GM18502 (cell line): ENCODE data around the gene DNAI1.

Experiments
- ATAC-seq: cut with Tn5 transposase; IDR thresholded peaks from one replicate; pipeline ENCODE4 v1.9.1; 2021; ENCODE audit warnings: mild to moderate bottlenecking; ENCODE audit not compliant: unreplicated experiment, poor library complexity

DNAI1 gene

DNA sequence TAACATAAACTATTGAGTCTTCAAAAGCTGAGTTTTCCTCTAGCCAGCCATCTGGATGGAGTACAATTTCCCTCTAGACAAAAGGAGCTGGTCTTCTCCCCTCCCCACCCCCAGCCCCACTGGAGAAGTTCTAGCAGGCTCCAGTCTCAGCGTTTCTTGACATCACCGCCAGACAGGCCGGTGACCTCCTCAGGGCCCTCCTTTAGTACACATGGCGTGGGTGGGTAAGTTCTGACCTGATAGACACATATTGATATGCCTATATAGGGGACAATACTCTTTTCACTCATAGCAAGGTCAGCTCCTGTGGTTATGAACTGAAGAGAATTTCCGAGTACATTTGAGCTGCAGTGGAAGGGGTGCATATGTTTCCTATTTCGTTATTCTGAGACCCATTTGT lies 27.2 kb downstream of the DNAI1 start:
- ATAC-seq = no peak

DNA sequence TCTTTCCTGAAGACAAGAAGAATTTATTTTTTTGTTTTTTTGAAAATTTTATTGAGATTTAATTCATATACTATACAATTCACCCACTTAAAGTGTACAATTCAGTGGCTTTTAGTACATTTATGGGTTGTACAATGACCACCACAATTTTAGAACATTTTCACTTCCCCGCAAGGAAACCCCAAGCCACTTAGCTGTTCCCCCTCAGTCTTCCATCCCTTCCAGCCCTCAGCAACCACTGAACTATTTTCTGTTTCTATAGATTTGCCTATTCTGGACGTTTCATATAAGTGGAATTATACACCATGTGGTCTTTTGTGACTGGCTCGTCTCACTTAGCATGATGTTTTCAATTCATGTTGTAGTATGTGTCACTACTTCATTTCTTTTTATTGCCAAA lies 28.0 kb downstream of the DNAI1 start:
- ATAC-seq = no peak

DNA sequence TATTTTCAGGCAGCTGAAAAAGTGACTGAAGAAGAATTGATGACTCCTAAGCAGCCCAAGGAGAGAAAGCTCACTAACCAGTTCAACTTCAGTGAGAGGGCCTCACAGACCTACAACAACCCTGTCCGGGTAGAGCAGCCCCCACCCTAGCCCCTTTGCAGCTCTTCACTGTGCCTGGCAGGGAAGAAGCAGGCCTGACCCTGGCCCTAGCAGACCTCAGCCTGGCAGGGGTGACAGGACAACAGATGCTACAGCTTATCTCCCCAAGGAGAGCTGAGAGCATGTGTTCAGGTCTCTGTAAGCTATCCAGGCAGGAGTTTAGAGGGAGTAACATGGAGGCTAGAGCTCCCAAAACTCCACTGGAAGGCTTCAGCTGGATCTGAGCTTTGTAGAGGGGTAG lies 31.8 kb downstream of the DNAI1 start:
- ATAC-seq = no peak

DNA sequence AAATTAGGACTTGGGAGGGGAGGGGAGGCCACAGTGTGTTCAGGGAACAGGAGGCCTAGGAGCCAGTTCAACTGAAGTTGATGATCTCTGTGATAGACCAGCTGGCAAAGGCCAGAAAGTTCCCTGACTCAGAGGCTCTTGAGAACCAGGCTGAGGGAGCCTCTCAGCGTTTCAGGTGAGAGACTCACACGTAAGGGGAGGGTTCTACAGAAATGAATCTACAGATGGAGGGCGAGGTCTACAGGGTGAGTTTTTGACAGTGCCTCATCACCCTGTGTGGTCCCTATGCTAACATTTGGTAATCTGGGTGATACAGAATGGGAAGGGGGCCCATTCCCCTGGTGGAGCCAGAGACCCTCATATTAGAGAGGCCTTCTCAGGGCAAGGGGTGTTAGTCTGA lies 32.2 kb downstream of the DNAI1 start:
- ATAC-seq = no peak

DNA sequence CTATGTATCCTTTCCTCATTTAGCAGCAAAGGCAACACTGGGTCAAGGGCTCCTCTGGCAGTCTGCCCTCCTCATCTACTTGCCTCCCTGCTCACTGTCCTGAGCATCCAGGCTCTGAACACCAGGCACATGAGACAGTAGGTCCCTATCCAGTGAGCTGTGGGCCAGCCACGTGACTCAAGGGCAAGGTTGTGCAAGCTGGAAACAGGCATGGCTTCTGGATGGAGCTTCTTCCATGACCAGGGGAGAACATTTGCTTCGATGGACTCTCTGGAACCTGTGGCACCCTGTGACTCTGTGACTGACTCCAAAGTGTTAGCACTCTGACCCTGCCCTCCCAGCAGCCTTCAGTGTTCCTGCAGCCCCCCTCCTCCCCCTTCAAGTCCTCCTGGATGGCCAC lies 33.0 kb downstream of the DNAI1 start:
- ATAC-seq = no peak

DNA sequence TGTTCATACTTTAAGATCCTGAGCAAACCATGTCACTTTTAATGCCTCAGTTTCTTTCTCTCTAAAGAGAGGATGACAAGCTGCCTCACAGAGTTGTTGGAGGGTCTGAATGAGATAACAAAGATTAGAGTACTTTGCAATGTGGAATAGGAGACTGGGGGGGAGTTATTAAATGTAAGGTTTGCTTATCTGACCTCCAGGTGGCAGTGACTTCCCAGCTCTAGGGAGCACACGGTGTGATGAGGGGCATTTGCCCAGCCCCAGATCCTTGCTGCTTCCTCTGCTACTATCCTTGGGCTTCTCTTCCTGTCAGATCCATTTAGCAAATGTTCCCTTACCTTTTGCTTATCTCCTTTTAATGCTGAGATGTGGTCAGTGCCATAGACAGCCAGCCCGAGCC lies 33.4 kb downstream of the DNAI1 start:
- no peak for ATAC-seq

DNA sequence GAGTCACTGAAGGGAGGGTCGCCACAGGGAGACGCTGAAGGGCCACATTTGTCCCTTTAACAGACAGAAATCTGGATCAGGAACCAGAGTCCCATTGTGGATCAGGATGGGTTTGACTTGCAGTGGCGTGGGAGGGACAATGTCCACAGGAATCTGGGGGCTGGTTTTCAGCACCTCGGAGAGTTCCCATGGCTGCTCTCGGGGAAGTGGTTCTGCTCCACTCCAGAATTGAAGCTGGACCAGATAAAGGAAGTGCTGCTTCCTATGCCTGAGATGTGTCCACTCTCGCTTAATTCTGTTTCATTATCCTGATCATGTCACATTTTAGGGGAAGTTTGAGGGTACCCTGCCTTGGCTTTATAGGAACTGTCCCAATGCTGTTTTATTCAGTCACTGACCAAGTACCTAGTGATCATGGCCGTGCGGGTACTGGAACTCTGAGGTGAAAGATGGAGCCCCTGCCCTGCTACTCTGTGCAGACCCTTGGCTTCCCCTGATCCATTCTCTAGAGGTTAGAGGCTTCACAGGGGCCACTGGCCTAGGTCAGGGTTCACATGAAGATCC lies 35.4 kb downstream of the DNAI1 start:
- no peak for ATAC-seq

DNA sequence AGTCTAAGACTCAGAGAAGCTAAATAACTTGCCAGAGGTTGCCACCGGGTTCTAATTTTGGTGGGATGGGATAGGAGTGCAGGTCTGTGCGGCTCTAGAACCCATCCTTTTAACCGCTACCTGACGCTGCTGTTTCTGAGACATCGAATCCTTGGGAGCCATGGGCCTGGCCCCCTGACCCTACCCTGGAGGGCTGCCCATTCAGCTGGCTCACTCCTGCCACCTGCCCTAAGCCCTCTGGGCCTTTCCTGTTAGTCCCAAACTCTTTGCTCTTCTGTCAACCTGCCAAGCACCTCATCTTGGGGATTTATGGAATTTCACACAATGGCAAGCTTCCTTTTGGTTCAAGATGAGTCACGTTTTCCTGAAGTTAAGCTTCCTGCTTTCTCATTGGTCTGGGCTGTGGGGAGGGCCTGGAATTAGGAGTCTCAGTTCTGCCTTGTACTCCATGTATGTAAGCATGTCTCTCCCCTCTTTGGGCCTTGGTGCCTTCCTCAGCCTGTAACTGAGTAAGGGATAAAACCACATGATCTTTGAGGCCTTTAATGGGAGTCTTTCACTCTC lies 37.6 kb downstream of the DNAI1 start:
- ATAC-seq = no peak

DNA sequence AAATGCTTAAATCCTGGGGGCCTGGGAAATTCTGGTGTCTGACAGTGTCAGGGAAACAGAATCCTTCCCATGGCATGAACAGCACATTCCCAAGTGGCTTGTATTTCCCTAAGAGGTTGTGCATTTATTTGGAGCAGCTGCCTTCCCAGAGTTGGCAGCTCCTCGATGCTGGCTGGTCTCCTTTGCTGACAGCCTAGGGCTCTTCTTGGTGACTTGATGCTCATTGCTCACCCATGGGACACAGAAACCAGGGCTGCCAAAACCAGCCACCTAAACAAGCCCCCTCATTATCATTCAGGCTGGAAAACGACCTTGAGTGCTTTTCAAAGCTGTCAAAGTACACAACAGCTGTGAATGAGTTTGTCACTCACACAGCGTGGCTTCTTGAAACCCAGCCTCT lies 39.9 kb downstream of the DNAI1 start:
- no peak for ATAC-seq

DNA sequence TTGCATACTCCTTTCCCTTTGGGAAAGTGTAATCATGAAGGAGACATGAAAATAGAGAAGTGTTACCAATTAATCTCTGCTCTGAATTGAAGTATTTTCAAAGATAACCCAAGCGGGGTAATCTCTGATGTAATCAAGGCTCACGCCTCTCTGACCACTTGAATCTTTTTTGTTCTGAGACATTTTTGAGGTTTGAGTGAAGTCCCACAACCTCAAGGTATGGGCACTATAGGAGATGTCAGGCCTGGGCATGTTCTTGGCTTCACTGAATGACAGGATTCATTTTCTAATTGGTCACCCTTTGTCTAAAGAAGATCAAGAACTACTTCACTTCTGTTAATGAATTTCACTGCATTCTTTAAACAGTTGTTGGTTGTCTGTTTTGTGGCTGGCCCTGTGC lies 40.5 kb downstream of the DNAI1 start:
- no peak for ATAC-seq

DNA sequence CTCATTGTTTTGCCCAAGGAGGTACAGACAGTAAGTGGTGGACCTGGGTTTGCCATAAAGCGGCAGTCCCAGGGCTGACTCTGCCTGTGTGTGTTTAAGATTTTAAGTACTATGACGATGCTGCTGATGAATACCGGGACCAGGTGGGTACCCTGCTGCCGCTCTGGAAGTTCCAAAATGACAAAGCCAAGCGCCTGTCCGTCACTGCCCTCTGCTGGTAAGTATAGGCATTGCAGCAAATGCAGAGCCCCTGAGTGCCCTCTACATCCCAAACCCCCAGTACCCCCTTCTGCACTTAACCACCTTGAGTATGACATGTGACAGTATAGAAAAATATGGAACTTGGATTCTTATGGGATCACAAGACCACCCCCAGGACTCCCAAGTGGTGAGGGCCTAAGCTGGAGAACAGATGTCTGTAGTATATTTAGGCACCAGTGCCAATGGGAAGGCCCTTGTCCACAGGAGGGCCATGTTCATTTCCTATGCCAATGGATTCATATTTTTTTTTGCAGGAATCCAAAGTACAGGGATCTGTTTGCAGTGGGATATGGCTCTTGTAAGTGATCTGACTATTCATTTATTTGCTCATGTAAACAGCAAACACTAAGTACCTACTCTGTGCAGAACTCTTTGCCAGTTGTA lies 42.1 kb downstream of the DNAI1 start:
- ATAC-seq = no peak

DNA sequence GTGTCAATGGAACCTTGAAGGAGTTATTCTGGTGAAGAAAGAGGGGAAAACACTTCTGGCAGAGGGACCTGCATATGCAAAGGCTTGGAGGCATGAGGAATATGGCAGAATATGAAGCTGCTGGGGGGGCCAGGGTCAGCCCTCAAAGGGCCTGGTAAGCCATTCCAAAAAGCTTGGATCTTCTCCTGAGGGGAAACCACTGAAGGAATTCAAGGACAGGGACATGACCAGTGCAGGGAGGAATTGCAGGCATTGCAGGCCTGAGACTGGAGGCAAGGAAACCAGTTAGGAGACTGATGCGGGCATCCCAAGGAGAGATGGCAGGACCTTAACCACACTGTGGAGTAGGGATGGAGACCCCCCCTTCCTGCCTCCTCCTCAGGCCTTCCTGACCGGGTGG lies 42.8 kb downstream of the DNAI1 start:
- ATAC-seq = no peak

DNA sequence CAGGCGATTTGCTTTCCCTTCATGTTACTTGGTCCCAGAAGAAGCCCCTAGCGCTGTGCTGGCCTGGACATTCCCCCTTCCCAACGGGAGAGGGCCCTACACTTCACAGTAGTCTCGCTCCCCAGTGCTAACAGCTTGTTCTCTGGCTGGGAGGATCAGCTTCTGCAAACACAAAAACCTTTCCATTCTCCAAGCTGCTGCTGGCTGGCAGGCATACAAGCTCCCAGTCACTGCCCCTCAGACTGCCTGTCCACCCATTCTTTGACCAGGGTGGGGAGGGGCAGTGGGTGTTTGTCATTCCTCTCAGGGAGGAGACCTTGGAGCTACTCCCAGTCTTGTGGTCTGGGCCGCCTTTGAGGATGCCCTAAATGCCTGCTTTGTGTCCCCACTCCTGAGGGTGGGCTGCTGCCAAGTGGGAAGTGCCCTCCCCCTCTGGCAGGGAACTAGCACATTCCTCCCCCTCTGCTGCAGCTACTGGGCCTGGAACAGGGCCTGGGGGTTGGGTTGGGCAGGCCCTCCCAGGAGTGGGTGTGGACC lies 43.4 kb downstream of the DNAI1 start:
- no peak for ATAC-seq

DNA sequence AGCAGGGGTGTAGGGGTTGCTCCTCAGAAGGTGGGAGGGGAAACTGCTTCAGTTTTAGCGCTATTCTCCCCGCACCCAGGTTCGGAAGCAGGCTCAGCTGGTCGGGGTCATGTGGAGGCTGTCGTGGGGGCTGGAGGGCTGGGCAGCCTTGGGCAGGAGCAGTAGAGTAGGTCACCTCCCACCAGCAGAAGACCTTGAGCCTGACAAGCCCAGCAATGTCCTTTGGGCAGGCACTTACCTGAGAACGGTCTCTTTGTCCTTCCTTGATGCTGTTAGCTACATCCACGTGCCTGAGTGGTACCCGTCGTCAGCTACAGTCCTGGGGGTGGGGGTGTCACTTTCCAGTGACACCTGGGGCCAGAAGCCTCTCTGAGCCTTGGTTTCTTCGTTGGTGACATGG lies 43.9 kb downstream of the DNAI1 start:
- no peak for ATAC-seq

DNA sequence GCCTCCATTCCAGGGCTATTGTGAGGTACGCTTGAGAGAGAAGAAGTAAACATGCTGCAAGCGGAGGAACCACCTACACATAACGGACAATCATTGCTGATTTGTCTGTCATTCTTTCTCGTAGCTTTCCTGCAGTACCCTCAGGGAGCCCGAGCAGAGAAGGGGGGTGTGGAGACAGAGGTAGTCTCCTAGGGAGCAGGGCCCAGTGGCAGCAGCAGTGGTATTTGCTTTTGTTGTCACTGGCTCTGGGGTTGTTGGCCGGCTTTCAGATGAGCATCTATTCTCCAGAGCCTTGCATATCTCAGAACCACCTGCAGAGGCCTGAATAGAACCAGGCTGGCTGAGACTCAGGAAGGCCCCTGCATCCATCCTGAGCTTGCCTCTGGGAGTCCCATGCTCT lies 44.3 kb downstream of the DNAI1 start:
- ATAC-seq = no peak

DNA sequence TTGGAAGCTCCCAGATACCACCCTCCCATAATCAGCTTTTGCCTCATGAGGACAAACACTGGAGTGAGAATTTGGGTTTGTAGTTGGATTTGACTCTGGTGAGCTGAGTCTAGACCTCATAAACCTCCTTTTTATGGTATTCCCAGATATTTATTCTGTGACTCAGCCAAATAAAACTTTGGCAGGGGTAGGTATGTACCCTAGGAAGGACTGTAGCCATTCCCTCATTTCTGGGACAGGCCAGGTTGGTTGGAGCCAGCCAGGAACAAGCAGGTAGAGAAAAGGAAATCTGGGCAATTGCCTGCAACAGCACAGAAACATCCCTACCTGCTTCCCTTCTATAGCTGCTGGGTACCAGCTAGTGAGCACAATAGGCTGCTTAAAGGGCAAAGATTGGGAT lies 44.8 kb downstream of the DNAI1 start:
- no peak for ATAC-seq

DNA sequence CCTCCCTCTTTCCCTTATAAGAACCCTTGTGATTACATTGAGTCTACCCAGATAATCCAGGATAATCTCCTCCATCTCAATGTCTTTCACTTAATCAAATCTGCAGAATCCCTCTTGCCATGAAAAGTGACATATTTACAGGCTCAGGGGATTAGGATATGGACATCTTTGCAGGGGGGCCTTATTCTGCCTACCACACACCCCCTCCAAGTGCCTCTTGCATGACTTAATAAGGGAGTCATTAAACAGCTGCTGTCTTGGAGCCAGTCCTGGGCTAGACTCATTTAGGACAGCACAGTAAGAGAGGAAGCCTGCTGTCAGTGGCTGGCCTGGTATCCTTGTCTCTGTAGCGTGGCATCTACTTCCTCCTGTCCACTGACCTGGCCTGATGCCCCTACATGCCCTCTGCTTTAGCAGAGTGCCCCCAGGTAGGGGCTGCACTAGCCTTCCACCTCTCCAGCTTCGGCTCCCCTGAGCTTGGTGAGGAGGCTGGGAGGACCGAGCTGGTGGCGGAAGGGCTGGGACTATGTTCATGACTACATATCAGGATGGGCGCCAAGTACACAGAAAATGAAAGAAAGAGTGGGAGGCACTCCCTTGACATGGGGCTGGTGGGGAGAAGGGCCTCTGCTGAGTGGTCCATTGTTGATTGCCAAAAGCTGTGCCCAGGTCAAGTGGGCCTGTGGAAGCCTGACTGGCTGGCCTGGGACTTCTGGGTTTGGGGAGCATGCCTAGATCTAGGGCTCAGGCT lies 46.9 kb downstream of the DNAI1 start:
- no peak for ATAC-seq

DNA sequence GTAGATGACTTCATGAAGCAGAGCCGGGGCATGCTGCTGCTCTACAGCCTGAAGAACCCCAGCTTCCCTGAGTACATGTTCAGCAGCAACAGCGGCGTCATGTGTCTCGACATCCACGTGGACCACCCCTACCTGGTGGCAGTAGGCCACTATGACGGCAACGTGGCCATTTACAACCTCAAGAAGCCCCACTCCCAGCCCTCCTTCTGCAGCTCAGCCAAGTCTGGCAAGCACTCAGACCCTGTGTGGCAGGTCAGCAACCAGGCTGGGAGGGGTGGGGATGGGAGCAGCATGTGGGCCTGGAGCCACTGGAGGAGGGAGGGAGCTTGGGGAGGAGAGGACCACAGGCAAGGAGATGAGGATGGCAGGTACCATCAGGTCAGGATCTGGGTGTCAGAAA lies 48.0 kb downstream of the DNAI1 start:
- ATAC-seq = no peak

DNA sequence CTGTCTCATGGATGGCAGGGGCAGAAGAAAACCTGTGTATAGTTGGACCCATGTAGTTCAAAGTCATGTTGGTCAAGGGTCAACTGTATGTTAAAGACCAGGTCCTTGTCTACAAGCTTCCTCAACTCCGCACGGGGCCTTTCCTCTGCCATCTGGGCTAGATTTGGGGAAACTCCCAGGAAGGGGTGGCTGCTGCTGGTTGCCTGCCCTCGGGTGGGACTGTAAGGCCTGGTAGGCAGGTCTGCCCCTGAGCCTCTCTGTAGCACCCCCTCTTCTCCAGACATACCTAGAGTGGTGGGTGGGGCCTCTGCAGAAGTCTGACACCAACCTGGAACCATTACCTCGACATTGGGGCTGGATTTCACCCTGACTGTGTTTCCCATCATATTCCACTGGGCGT lies 49.0 kb downstream of the DNAI1 start:
- no peak for ATAC-seq

DNA sequence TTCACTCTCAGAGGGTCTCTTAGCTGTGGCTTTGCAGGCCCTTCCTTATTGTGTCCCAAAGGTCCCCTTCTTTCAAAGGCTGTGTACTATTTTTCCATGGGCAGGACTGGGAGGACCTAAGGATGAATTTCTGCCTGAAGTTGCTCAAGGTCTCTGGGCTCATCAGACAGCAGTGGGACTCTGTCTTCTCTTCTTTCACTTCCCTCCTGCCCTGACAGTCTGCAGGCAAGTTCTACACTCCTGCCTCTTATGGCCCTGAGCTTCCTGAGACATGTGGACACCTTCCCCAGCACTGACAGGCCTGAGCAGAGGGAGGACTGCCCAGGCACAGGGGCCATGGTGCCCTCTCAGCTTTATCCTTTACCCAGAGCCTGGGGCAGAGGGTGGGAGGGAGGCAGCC lies 49.4 kb downstream of the DNAI1 start:
- ATAC-seq = no peak

DNA sequence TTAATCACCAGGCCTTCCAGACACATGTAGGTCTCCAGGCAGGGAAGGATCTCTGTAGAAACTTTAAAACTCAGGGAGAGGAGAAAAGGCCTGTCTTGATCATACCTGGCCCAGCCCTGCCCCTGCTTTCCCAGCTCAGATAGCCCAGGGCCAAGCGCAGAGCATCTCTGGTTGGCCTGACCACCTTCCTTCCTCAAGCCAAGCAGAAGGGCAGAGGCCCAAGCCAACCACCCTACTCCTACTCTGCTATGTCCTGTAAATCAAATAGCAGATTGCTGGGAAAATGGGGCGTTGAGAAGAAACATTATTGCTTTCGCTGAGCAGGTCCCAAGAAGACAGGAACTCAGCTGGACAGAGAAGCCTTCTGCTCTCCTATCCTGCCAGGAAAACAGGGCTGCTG lies 49.9 kb downstream of the DNAI1 start:
- ATAC-seq = no peak
